Panc1 (cell line): ENCODE measurements around the gene FSTL5. TPM values are rescaled to one million over a fixed set of nuclear protein-coding genes. Genes with fewer than 3 reads are reported as not detected.

Experiments used
- ATAC-seq: fragments of 200-7000 bp; cut with Tn5 transposase; 2 replicates; pipeline ENCODE4 v1.9.1; 2020; ENCODE audit warnings: mild to moderate bottlenecking, moderate library complexity
- BruUV-seq: library from RNA; stranded (reverse); fragments of 400-500 nt; replicated peaks from 2 replicates; lab custom pipeline; 2021; lab: Mats Ljungman, UMichigan
- CTCF ChIA-PET: fragments of 300-600 bp; sonication (Branson Sonifier 250); formaldehyde crosslinking; loops from one replicate; lab custom pipeline; 2022; ENCODE audit warnings: antibody characterized with exemption; lab: Charles Lee
- POLR2A ChIA-PET: fragments of 300-600 bp; sonication (Branson Sonifier 250); formaldehyde crosslinking; loops from one replicate; lab custom pipeline; 2022; ENCODE audit warnings: antibody characterized with exemption; lab: Charles Lee
- DNase-seq: peaks from one replicate; pipeline ENCODE4 v3.0.0-alpha.2; 2010; ENCODE audit warnings: low read depth, low spot score
- H3K27ac ChIP-seq: 2 replicates; pipeline ENCODE4 v1.5.1; 2011; ENCODE audit warnings: mild to moderate bottlenecking, low read length, inconsistent platforms
- H3K27me3 ChIP-seq: fragments of 200-500 bp; sonication (Bioruptor generic); 2 replicates; pipeline ENCODE4 v1.6.0; 2014; ENCODE audit warnings: low read length, inconsistent platforms; ENCODE audit not compliant: control insufficient read depth, insufficient read depth
- H3K36me3 ChIP-seq: fragments of 200-500 bp; sonication (Bioruptor generic); 2 replicates; pipeline ENCODE4 v1.5.1; 2014; ENCODE audit warnings: inconsistent platforms, mild to moderate bottlenecking, low read length, moderate library complexity; ENCODE audit not compliant: control insufficient read depth, insufficient read depth
- H3K4me1 ChIP-seq: 2 replicates; pipeline ENCODE4 v1.5.1; 2011; ENCODE audit warnings: inconsistent platforms, mild to moderate bottlenecking, low read length, moderate library complexity; ENCODE audit not compliant: control insufficient read depth, insufficient read depth
- H3K4me3 ChIP-seq, 2 experiments: 2 replicates each; pipeline ENCODE4 v1.5.1; 2011 to 2012; ENCODE audit warnings: low read depth in 2 of 2, low read length in 2 of 2, mild to moderate bottlenecking in 2 of 2, inconsistent platforms in 1 of 2, moderate library complexity in 1 of 2
- H3K9me3 ChIP-seq: fragments of 200-500 bp; sonication (Bioruptor generic); 2 replicates; pipeline ENCODE4 v1.5.1; 2014; ENCODE audit warnings: low read depth, mild to moderate bottlenecking, inconsistent platforms, low read length, moderate library complexity; ENCODE audit not compliant: control insufficient read depth, insufficient read depth
- POLR2AphosphoS5 ChIP-seq: IDR thresholded peaks from 2 replicates; pipeline ENCODE4 v1.6.1; 2012; ENCODE audit warnings: mild to moderate bottlenecking, low read depth, low read length, moderate library complexity
- SIN3A ChIP-seq: IDR thresholded peaks from 2 replicates; pipeline ENCODE4 v1.6.1; 2012; ENCODE audit warnings: low read depth, mild to moderate bottlenecking, low read length, moderate library complexity, borderline replicate concordance; ENCODE audit not compliant: insufficient read depth
- TCF7L2 ChIP-seq: IDR thresholded peaks from 2 replicates; pipeline ENCODE4 v1.6.1; 2011; ENCODE audit warnings: mild to moderate bottlenecking, low read depth, low read length, inconsistent platforms
- in situ Hi-C: cut with HindIII; loops from 2 replicates; pipeline ENCODE4 v1.10.0; 2016; ENCODE audit warnings: low sequenced_read_pairs, low pct_unique_long_range_greater_than_20kb
- intact Hi-C: fragments of 100-400 bp; cut with micrococcal nuclease; formaldehyde crosslinking; loops from one replicate; pipeline ENCODE4 v1.10.0; 2022; ENCODE audit not compliant: unreplicated experiment
- total RNA-seq: library from RNA; stranded (reverse); gene quantifications from one replicate; pipeline ENCODE4 v1.2.1, GENCODE V29; 2021; ENCODE audit not compliant: unreplicated experiment
- TF ChIP-seq, protein P1 (sequence below), 2 experiments: IDR thresholded peaks; 2 replicates each; pipeline ENCODE4 v1.6.1; 2011 to 2012; ENCODE audit warnings: low read depth in 2 of 2, control low read depth in 1 of 2, low read length in 1 of 2, mild to moderate bottlenecking in 1 of 2, moderate library complexity in 1 of 2; ENCODE audit not compliant: insufficient read depth in 1 of 2
- TF ChIP-seq, protein P2 (sequence below): fragments of 450-650 bp; IDR thresholded peaks from 2 replicates; pipeline ENCODE4 v1.5.1; 2017; ENCODE audit warnings: mild to moderate bottlenecking

The FSTL5 gene
- total RNA-seq, 1 experiment from 2014 or later: 0.67 TPM

DNA sequence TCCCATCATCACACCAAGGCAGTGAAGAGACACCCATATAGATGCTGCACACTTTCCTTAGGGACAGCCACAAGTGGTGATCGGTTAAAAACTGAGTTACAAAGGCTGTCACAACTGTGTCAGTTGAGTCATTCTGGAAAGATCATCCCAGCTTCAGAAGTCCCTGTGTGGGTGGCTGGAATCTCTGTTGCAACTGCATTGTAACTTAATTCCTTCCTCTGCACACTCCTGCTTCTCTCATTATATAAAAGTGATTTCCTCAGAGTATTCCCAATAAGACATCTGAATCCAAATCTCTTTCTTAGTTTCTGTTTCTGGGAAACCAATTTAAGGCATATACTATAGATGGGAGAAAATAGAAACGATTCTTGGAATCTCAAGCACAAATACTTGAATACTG is 88.1 kb downstream of the FSTL5 start:
- Histone ChIP-seq H3K9me3 (no peaks in the 10 kb centered on the region), H3K4me1 (no peaks in the 10 kb centered on the region), H3K36me3 (no peaks in the 10 kb centered on the region), H3K4me3 (no peak overlapping the region), H3K27ac (no peak overlapping the region), H3K27me3 (no peaks in the 10 kb centered on the region)
- POLR2A ChIA-PET: no interaction called here
- no peak for ATAC-seq
- intact Hi-C loops (no loop called here), in situ Hi-C loops (no loop called here)
- CTCF ChIA-PET: no interaction called here
- DNase-seq: no peak
- TF ChIP-seq, protein P1, sequence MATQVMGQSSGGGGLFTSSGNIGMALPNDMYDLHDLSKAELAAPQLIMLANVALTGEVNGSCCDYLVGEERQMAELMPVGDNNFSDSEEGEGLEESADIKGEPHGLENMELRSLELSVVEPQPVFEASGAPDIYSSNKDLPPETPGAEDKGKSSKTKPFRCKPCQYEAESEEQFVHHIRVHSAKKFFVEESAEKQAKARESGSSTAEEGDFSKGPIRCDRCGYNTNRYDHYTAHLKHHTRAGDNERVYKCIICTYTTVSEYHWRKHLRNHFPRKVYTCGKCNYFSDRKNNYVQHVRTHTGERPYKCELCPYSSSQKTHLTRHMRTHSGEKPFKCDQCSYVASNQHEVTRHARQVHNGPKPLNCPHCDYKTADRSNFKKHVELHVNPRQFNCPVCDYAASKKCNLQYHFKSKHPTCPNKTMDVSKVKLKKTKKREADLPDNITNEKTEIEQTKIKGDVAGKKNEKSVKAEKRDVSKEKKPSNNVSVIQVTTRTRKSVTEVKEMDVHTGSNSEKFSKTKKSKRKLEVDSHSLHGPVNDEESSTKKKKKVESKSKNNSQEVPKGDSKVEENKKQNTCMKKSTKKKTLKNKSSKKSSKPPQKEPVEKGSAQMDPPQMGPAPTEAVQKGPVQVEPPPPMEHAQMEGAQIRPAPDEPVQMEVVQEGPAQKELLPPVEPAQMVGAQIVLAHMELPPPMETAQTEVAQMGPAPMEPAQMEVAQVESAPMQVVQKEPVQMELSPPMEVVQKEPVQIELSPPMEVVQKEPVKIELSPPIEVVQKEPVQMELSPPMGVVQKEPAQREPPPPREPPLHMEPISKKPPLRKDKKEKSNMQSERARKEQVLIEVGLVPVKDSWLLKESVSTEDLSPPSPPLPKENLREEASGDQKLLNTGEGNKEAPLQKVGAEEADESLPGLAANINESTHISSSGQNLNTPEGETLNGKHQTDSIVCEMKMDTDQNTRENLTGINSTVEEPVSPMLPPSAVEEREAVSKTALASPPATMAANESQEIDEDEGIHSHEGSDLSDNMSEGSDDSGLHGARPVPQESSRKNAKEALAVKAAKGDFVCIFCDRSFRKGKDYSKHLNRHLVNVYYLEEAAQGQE (IDR thresholded peaks at IDR 0.05; ENCODE audit: insufficient read depth in 1 of 2, low read depth in 2 of 2, low read length in 1 of 2): no peak
- TF ChIP-seq, protein P2, sequence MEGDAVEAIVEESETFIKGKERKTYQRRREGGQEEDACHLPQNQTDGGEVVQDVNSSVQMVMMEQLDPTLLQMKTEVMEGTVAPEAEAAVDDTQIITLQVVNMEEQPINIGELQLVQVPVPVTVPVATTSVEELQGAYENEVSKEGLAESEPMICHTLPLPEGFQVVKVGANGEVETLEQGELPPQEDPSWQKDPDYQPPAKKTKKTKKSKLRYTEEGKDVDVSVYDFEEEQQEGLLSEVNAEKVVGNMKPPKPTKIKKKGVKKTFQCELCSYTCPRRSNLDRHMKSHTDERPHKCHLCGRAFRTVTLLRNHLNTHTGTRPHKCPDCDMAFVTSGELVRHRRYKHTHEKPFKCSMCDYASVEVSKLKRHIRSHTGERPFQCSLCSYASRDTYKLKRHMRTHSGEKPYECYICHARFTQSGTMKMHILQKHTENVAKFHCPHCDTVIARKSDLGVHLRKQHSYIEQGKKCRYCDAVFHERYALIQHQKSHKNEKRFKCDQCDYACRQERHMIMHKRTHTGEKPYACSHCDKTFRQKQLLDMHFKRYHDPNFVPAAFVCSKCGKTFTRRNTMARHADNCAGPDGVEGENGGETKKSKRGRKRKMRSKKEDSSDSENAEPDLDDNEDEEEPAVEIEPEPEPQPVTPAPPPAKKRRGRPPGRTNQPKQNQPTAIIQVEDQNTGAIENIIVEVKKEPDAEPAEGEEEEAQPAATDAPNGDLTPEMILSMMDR: no peak
- no TSS peak for BruUV-seq

DNA sequence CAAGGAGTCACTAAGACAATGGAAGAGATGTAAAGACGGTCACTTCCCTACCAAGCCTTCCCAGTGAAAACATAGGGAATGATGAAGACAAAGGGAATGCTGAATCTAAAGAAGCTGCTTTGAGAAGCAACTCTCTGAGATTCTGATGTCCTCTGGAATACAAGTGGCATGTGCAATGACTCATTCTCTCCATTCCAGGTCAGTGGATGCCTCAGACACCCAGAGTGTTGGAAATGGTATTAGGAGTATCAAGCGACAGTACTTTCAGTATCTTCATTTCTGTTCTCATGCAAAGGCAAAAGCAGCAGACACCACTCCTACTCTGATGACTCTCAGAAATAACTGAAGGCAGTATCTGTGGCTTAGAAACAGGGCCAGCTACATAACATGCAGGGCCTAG is 102.6 kb downstream of the FSTL5 start:
- no peak overlapping the region for H3K4me3 ChIP-seq
- no peak overlapping the region for H3K27ac ChIP-seq
- no TSS peak for BruUV-seq
- no peaks in the 10 kb centered on the region for H3K9me3 ChIP-seq
- ATAC-seq (no peak), DNase-seq (no peak)
- ChIA-PET POLR2A (no interaction called here), CTCF (no interaction called here)
- TF ChIP-seq, protein P2: no peak
- TF ChIP-seq TCF7L2: no peak
- no peak for TF ChIP-seq SIN3A
- TF ChIP-seq POLR2AphosphoS5: no peak
- TF ChIP-seq, protein P1 (IDR thresholded peaks at IDR 0.05; ENCODE audit: insufficient read depth in 1 of 2, low read depth in 2 of 2, low read length in 1 of 2): no peak
- H3K36me3 ChIP-seq: no peaks in the 10 kb centered on the region
- intact Hi-C loops: no loop called here
- in situ Hi-C loops: no loop called here
- H3K4me1 ChIP-seq: no peaks in the 10 kb centered on the region
- H3K27me3 ChIP-seq: no peaks in the 10 kb centered on the region
